ENCODE data around the gene DLK1. TPM values are rescaled to one million over a fixed set of nuclear protein-coding genes. Genes with fewer than 3 reads are reported as not detected.

The DLK1 gene
- total RNA-seq, 1 donor from 2014 or later, result not detected

GRCh38 chr14:100777366-100777817 is 50.7 kb downstream of the DLK1 start:
- intact Hi-C loops (cut with micrococcal nuclease), result no loop called here
- Mint-ChIP-seq H3K27ac (no peak overlapping the region), H3K4me3 (no peak overlapping the region), H3K36me3 (ENCODE audit: low read depth) (no peaks in the 10 kb centered on the region), H3K4me1 (ENCODE audit: low read depth) (no peaks in the 10 kb centered on the region), H3K27me3 (ENCODE audit: insufficient read depth) (no peaks in the 10 kb centered on the region), H3K9me3 (no peaks in the 10 kb centered on the region)
- DNase-seq (ENCODE audit: low spot score), result no peak

GRCh38 chr14:100777818-100778525 is 51.3 kb downstream of the DLK1 start:
- Mint-ChIP-seq H3K4me3 (no peak overlapping the region), H3K27ac (no peak overlapping the region), H3K36me3 (ENCODE audit: low read depth) (no peaks in the 10 kb centered on the region), H3K9me3 (no peaks in the 10 kb centered on the region), H3K4me1 (ENCODE audit: low read depth) (no peaks in the 10 kb centered on the region), H3K27me3 (ENCODE audit: insufficient read depth) (no peaks in the 10 kb centered on the region)
- intact Hi-C loops (cut with micrococcal nuclease), result no loop called here
- DNase-seq (ENCODE audit: low spot score), result no peak

GRCh38 chr14:100778526-100778882 is 51.8 kb downstream of the DLK1 start:
- no peaks in the 10 kb centered on the region for H3K4me1 Mint-ChIP-seq (ENCODE audit: low read depth)
- DNase-seq (ENCODE audit: low spot score), result no peak
- H3K27ac Mint-ChIP-seq, result no peak overlapping the region
- H3K27me3 Mint-ChIP-seq (ENCODE audit: insufficient read depth), result no peaks in the 10 kb centered on the region
- intact Hi-C loops (cut with micrococcal nuclease), result no loop called here
- no peaks in the 10 kb centered on the region for H3K36me3 Mint-ChIP-seq (ENCODE audit: low read depth)
- H3K4me3 Mint-ChIP-seq, result no peak overlapping the region
- H3K9me3 Mint-ChIP-seq, result no peaks in the 10 kb centered on the region

- DNase-seq (ENCODE audit: low spot score), result no peak
- no peaks in the 10 kb centered on the region for H3K36me3 Mint-ChIP-seq (ENCODE audit: low read depth)
- H3K9me3 Mint-ChIP-seq, result no peaks in the 10 kb centered on the region
- no peaks in the 10 kb centered on the region for H3K4me1 Mint-ChIP-seq (ENCODE audit: low read depth)
- intact Hi-C loops (cut with micrococcal nuclease), result no loop called here
- H3K4me3 Mint-ChIP-seq, result no peak overlapping the region
- no peak overlapping the region for H3K27ac Mint-ChIP-seq
- H3K27me3 Mint-ChIP-seq (ENCODE audit: insufficient read depth), result no peaks in the 10 kb centered on the region
Measured at GRCh38 chr14:100778951-100779690, 52.4 kb downstream of the DLK1 start.

GRCh38 chr14:100779691-100780080 is 53.0 kb downstream of the DLK1 start:
- no peak overlapping the region for H3K27ac Mint-ChIP-seq
- no peak for DNase-seq (ENCODE audit: low spot score)
- no peaks in the 10 kb centered on the region for H3K4me1 Mint-ChIP-seq (ENCODE audit: low read depth)
- no peaks in the 10 kb centered on the region for H3K36me3 Mint-ChIP-seq (ENCODE audit: low read depth)
- no peaks in the 10 kb centered on the region for H3K9me3 Mint-ChIP-seq
- H3K4me3 Mint-ChIP-seq, result no peak overlapping the region
- intact Hi-C loops (cut with micrococcal nuclease), result no loop called here
- no peaks in the 10 kb centered on the region for H3K27me3 Mint-ChIP-seq (ENCODE audit: insufficient read depth)

- H3K27me3 Mint-ChIP-seq (ENCODE audit: insufficient read depth), result no peaks in the 10 kb centered on the region
- no peak overlapping the region for H3K4me3 Mint-ChIP-seq
- H3K36me3 Mint-ChIP-seq (ENCODE audit: low read depth), result no peaks in the 10 kb centered on the region
- H3K4me1 Mint-ChIP-seq (ENCODE audit: low read depth), result no peaks in the 10 kb centered on the region
- DNase-seq (ENCODE audit: low spot score), result no peak
- H3K27ac Mint-ChIP-seq, result no peak overlapping the region
- no peaks in the 10 kb centered on the region for H3K9me3 Mint-ChIP-seq
- intact Hi-C loops (cut with micrococcal nuclease), result no loop called here
Measured at GRCh38 chr14:100780246-100780645, 53.6 kb downstream of the DLK1 start.

GRCh38 chr14:100780646-100781355 is 54.1 kb downstream of the DLK1 start:
- H3K27ac Mint-ChIP-seq, result no peak overlapping the region
- DNase-seq (ENCODE audit: low spot score), result no peak
- no peaks in the 10 kb centered on the region for H3K9me3 Mint-ChIP-seq

GRCh38 chr14:100781952-100782351 is 55.3 kb downstream of the DLK1 start:
- intact Hi-C loops (cut with micrococcal nuclease), result no loop called here

More at GRCh38 chr14:100780646-100781355, 54.1 kb downstream of the DLK1 start:
- no peak overlapping the region for H3K4me3 Mint-ChIP-seq
- no peaks in the 10 kb centered on the region for H3K27me3 Mint-ChIP-seq (ENCODE audit: insufficient read depth)
- H3K4me1 Mint-ChIP-seq (ENCODE audit: low read depth), result no peaks in the 10 kb centered on the region
- intact Hi-C loops (cut with micrococcal nuclease), result no loop called here
- H3K36me3 Mint-ChIP-seq (ENCODE audit: low read depth), result no peaks in the 10 kb centered on the region

GRCh38 chr14:100782516-100783320 is 56.0 kb downstream of the DLK1 start:
- no peak overlapping the region for H3K27ac Mint-ChIP-seq
- H3K4me3 Mint-ChIP-seq, result no peak overlapping the region
- no peaks in the 10 kb centered on the region for H3K9me3 Mint-ChIP-seq
- H3K4me1 Mint-ChIP-seq (ENCODE audit: low read depth), result no peaks in the 10 kb centered on the region
- H3K27me3 Mint-ChIP-seq (ENCODE audit: insufficient read depth), result no peaks in the 10 kb centered on the region
- H3K36me3 Mint-ChIP-seq (ENCODE audit: low read depth), result no peaks in the 10 kb centered on the region
- intact Hi-C loops (cut with micrococcal nuclease), result no loop called here
- no peak for DNase-seq (ENCODE audit: low spot score)

More at GRCh38 chr14:100781952-100782351, 55.3 kb downstream of the DLK1 start:
- DNase-seq (ENCODE audit: low spot score), result no peak
- Mint-ChIP-seq H3K27me3 (ENCODE audit: insufficient read depth) (no peaks in the 10 kb centered on the region), H3K27ac (no peak overlapping the region), H3K9me3 (no peaks in the 10 kb centered on the region), H3K36me3 (ENCODE audit: low read depth) (no peaks in the 10 kb centered on the region), H3K4me1 (ENCODE audit: low read depth) (no peaks in the 10 kb centered on the region), H3K4me3 (no peak overlapping the region)

- H3K9me3 Mint-ChIP-seq, result no peaks in the 10 kb centered on the region
- no peaks in the 10 kb centered on the region for H3K4me1 Mint-ChIP-seq (ENCODE audit: low read depth)
- DNase-seq (ENCODE audit: low spot score), result no peak
- H3K27me3 Mint-ChIP-seq (ENCODE audit: insufficient read depth), result no peaks in the 10 kb centered on the region
- intact Hi-C loops (cut with micrococcal nuclease), result no loop called here
- H3K4me3 Mint-ChIP-seq, result no peak overlapping the region
- no peaks in the 10 kb centered on the region for H3K36me3 Mint-ChIP-seq (ENCODE audit: low read depth)
- H3K27ac Mint-ChIP-seq, result no peak overlapping the region
Measured at GRCh38 chr14:100783630-100784370, 57.1 kb downstream of the DLK1 start.

- intact Hi-C loops (cut with micrococcal nuclease), result no loop called here
- H3K4me1 Mint-ChIP-seq (ENCODE audit: low read depth), result no peaks in the 10 kb centered on the region
- no peak overlapping the region for H3K4me3 Mint-ChIP-seq
- no peaks in the 10 kb centered on the region for H3K27me3 Mint-ChIP-seq (ENCODE audit: insufficient read depth)
- H3K9me3 Mint-ChIP-seq, result no peaks in the 10 kb centered on the region
- H3K36me3 Mint-ChIP-seq (ENCODE audit: low read depth), result no peaks in the 10 kb centered on the region
- no peak for DNase-seq (ENCODE audit: low spot score)
- no peak overlapping the region for H3K27ac Mint-ChIP-seq
Measured at GRCh38 chr14:100784523-100785337, 58.0 kb downstream of the DLK1 start.

- Mint-ChIP-seq H3K27ac (no peak overlapping the region), H3K4me3 (no peak overlapping the region), H3K4me1 (ENCODE audit: low read depth) (no peaks in the 10 kb centered on the region), H3K27me3 (ENCODE audit: insufficient read depth) (no peaks in the 10 kb centered on the region), H3K36me3 (ENCODE audit: low read depth) (no peaks in the 10 kb centered on the region), H3K9me3 (no peaks in the 10 kb centered on the region)
- no peak for DNase-seq (ENCODE audit: low spot score)
- intact Hi-C loops (cut with micrococcal nuclease), result no loop called here
Measured at GRCh38 chr14:100785338-100785615, 58.6 kb downstream of the DLK1 start.
